GM23338 (cell line): ENCODE results near the gene CALML5. TPM values are rescaled to one million over a fixed set of nuclear protein-coding genes. Genes with fewer than 3 reads are reported as not detected.

Source experiments
- ATAC-seq: fragments of 200-7000 bp; cut with Tn5 transposase; 3 replicates; pipeline ENCODE4 v1.9.1; 2020
- DNase-seq: peaks from one replicate; pipeline ENCODE4 v3.0.0-alpha.2; 2015; ENCODE audit warnings: low spot score
- H2AFZ ChIP-seq: fragments of 200-600 bp; sonication (generic); 2 replicates; pipeline ENCODE4 v1.8.0; 2016; ENCODE audit warnings: antibody characterized with exemption, mild to moderate bottlenecking, moderate library complexity
- H3F3A ChIP-seq: fragments of 200-600 bp; sonication (generic); replicated peaks from 2 replicates; pipeline ENCODE4 v1.8.0; 2017; ENCODE audit warnings: antibody characterized with exemption, mixed run types, low read depth
- H3K27ac ChIP-seq: fragments of 200-600 bp; sonication (generic); 2 replicates; pipeline ENCODE4 v1.6.1; 2016; ENCODE audit warnings: low read depth
- H3K27me3 ChIP-seq: fragments of 200-600 bp; sonication (generic); 2 replicates; pipeline ENCODE4 v1.8.0; 2016; ENCODE audit warnings: mild to moderate bottlenecking, mixed run types, moderate library complexity; ENCODE audit not compliant: insufficient read depth
- H3K36me3 ChIP-seq: fragments of 200-600 bp; sonication (generic); 2 replicates; pipeline ENCODE4 v1.8.0; 2016; ENCODE audit warnings: mild to moderate bottlenecking; ENCODE audit not compliant: insufficient read depth
- H3K4me1 ChIP-seq: fragments of 200-600 bp; sonication (generic); 2 replicates; pipeline ENCODE4 v1.8.0; 2016; ENCODE audit warnings: mild to moderate bottlenecking, moderate library complexity; ENCODE audit not compliant: insufficient read depth
- H3K4me2 ChIP-seq: fragments of 200-600 bp; sonication (generic); 2 replicates; pipeline ENCODE4 v1.7.1; 2017; ENCODE audit warnings: mixed run types
- H3K4me3 ChIP-seq: fragments of 200-600 bp; sonication (generic); 2 replicates; pipeline ENCODE4 v1.6.1; 2016; ENCODE audit warnings: mixed run types
- H3K79me2 ChIP-seq: fragments of 200-600 bp; sonication (generic); replicated peaks from 2 replicates; pipeline ENCODE4 v1.8.0; 2017; ENCODE audit warnings: mild to moderate bottlenecking; ENCODE audit not compliant: insufficient read depth
- H3K9me2 ChIP-seq: fragments of 200-600 bp; sonication (generic); 2 replicates; pipeline ENCODE4 v1.8.0; 2017; ENCODE audit not compliant: insufficient read depth
- H4K20me1 ChIP-seq: fragments of 200-600 bp; sonication (generic); replicated peaks from 2 replicates; pipeline ENCODE4 v1.8.0; 2017; ENCODE audit warnings: mild to moderate bottlenecking; ENCODE audit not compliant: insufficient read depth
- H3K27ac Mint-ChIP-seq: 2 replicates; pipeline ENCODE4 v1.8.0; 2020; ENCODE audit warnings: inconsistent platforms, mild to moderate bottlenecking, moderate library complexity, mixed read lengths
- H3K27me3 Mint-ChIP-seq: 3 replicates; pipeline ENCODE4 v1.8.0; 2022; ENCODE audit warnings: low read depth, mild to moderate bottlenecking, moderate library complexity, mixed read lengths, inconsistent platforms; ENCODE audit not compliant: insufficient read depth, poor library complexity
- H3K36me3 Mint-ChIP-seq: 3 replicates; pipeline ENCODE4 v1.8.0; 2021; ENCODE audit warnings: low read depth, mild to moderate bottlenecking, inconsistent platforms, moderate library complexity, mixed read lengths
- H3K4me1 Mint-ChIP-seq: 3 replicates; pipeline ENCODE4 v1.8.0; 2020; ENCODE audit warnings: mild to moderate bottlenecking, inconsistent platforms, mixed read lengths
- H3K4me3 Mint-ChIP-seq: 3 replicates; pipeline ENCODE4 v1.8.0; 2021; ENCODE audit warnings: moderate library complexity, mild to moderate bottlenecking, inconsistent platforms, mixed read lengths
- H3K9me3 Mint-ChIP-seq: 3 replicates; pipeline ENCODE4 v1.8.0; 2020; ENCODE audit warnings: moderate library complexity, mild to moderate bottlenecking, inconsistent platforms, mixed read lengths
- CREB1 ChIP-seq: fragments of 250-450 bp; sonication (Bioruptor Pico); IDR thresholded peaks from 2 replicates; pipeline ENCODE4 v1.5.0; 2020; ENCODE audit warnings: low read depth, mild to moderate bottlenecking, moderate library complexity
- CTCF ChIP-seq, 2 experiments: fragments of 200-600 bp in 1 of 2; sonication (generic) in 1 of 2; conservative IDR thresholded peaks; 2 replicates each; pipeline versions ENCODE4 v1.5.1 to v1.6.1; 2016 to 2017; ENCODE audit warnings: antibody characterized with exemption in 2 of 2, low read depth in 2 of 2, mild to moderate bottlenecking in 2 of 2, moderate library complexity in 1 of 2
- EZH2 ChIP-seq: fragments of 200-600 bp; sonication (generic); IDR thresholded peaks from one replicate; pipeline ENCODE4 v1.8.0; 2017; ENCODE audit warnings: antibody characterized with exemption, mild to moderate bottlenecking, low read depth; ENCODE audit not compliant: unreplicated experiment
- EZH2phosphoT487 ChIP-seq: fragments of 200-600 bp; sonication (generic); IDR thresholded peaks from one replicate; pipeline ENCODE4 v1.8.1; 2018; ENCODE audit warnings: antibody characterized with exemption; ENCODE audit not compliant: unreplicated experiment
- JUNB ChIP-seq: IDR thresholded peaks from one replicate; pipeline ENCODE4 v1.6.1; 2016; ENCODE audit warnings: antibody characterized with exemption; ENCODE audit not compliant: unreplicated experiment
- NANOG ChIP-seq: IDR thresholded peaks from 2 replicates; pipeline ENCODE4 v1.6.1; 2016; ENCODE audit warnings: antibody characterized with exemption, borderline replicate concordance
- POLR2AphosphoS5 ChIP-seq: IDR thresholded peaks from 2 replicates; pipeline ENCODE4 v1.6.1; 2016; ENCODE audit warnings: antibody characterized with exemption, low read depth
- STAT1 ChIP-seq: IDR thresholded peaks from one replicate; pipeline ENCODE4 v1.6.1; 2016; ENCODE audit warnings: antibody characterized with exemption; ENCODE audit not compliant: unreplicated experiment
- ZNF114 ChIP-seq: fragments of 250-450 bp; sonication (Bioruptor Pico); IDR thresholded peaks from 2 replicates; pipeline ENCODE4 v1.5.0; 2020; ENCODE audit warnings: mild to moderate bottlenecking, moderate library complexity
- ZNF331 ChIP-seq: fragments of 250-450 bp; sonication (Bioruptor Pico); IDR thresholded peaks from 2 replicates; pipeline ENCODE4 v1.5.0; 2020; ENCODE audit warnings: low read depth, mild to moderate bottlenecking, moderate library complexity
- ZNF462 ChIP-seq: fragments of 250-450 bp; sonication (Bioruptor Pico); IDR thresholded peaks from 2 replicates; pipeline ENCODE4 v1.5.0; 2020; ENCODE audit warnings: mild to moderate bottlenecking, moderate library complexity
- polyA plus RNA-seq: library from polyadenylated mRNA; unstranded; fragments of >200 nt; fragmentation: Nextera tagmentation; extraction: Ambion mirVana; gene quantifications from 2 replicates; pipeline ENCODE4 v1.2.1, GENCODE V29; 2016
- total RNA-seq: library from RNA; depleted of rRNA; stranded (reverse); fragments of >200 nt; shearing (Covaris generic); gene quantifications from 2 replicates; pipeline ENCODE4 v1.2.3, GENCODE V29; 2014
- TF ChIP-seq, protein P1 (sequence below): IDR thresholded peaks from 2 replicates; pipeline ENCODE4 v1.6.1; 2016; ENCODE audit warnings: antibody characterized with exemption

The CALML5 gene
- total and polyA plus RNA-seq, 2 experiments from 2014 or later: 0.40 TPM; not detected in 1

DNA sequence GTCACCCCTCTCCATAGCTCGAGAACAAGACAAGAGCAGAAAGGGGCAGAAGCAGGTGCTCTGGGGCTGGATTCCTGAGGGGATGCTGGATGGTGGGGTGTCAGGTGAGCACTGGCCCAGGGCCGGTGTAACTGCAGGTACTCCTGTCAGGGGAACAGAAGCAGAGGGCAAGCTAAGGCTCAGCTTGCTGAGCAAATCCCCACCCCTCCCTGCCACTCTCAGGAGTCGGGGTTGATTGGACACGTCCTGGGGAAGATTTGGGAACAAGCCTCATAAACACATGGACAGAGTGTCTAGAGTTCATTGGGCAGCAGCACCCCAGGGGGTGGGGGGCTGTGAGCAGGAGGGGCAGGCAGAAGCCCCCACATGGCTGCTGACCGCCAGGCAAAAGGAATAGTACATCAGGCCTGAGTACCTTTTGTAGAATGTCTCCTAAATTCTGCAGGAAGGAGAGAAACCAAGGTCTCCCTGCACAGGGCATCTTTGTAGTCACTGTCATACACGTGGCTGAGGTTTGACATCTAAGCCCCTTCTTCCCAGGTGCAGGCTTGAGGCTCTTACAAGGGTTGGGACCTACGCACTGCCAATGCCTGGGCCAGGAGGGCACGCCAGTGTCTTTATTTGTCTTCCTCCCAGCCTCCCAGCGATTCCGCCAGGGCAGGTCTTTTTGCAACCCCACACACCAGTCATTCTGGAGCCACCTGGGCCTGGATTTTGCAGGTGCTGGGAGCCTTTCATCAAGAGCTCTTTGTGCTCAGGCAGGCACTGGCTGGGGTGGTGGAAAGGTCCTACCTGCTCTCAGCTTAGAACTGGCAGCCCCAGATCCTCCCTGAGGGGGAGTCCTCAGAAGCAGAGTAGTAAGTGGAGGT is 28.2 kb upstream of the CALML5 start:
- no peaks in the 10 kb centered on the region for H3K79me2 ChIP-seq
- H3K36me3 ChIP-seq: no peaks in the 10 kb centered on the region
- H3K27ac Mint-ChIP-seq: no peak overlapping the region
- TF ChIP-seq POLR2AphosphoS5: no peak
- no peak for TF ChIP-seq ZNF114 (CRISPR knock-in tag)
- TF ChIP-seq NANOG: no peak
- TF ChIP-seq ZNF331: no peak
- no peak for TF ChIP-seq EZH2
- no peak for TF ChIP-seq CTCF (conservative IDR thresholded peaks at IDR 0.05; ENCODE audit: low read depth in 2 of 2)
- TF ChIP-seq JUNB: no peak
- TF ChIP-seq ZNF462 (CRISPR knock-in tag): no peak
- TF ChIP-seq CREB1 (CRISPR knock-in tag): no peak
- TF ChIP-seq, protein P1, sequence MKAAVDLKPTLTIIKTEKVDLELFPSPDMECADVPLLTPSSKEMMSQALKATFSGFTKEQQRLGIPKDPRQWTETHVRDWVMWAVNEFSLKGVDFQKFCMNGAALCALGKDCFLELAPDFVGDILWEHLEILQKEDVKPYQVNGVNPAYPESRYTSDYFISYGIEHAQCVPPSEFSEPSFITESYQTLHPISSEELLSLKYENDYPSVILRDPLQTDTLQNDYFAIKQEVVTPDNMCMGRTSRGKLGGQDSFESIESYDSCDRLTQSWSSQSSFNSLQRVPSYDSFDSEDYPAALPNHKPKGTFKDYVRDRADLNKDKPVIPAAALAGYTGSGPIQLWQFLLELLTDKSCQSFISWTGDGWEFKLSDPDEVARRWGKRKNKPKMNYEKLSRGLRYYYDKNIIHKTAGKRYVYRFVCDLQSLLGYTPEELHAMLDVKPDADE: no peak
- TF ChIP-seq EZH2phosphoT487: no peak
- no peak for TF ChIP-seq STAT1
- H3K27me3 Mint-ChIP-seq: peaks cover 20% of the 10 kb centered on the region
- H3K36me3 Mint-ChIP-seq: no peaks in the 10 kb centered on the region
- H3K4me3 ChIP-seq: no peak overlapping the region
- ATAC-seq (no peak), DNase-seq (no peak)
- H4K20me1 ChIP-seq: no peaks in the 10 kb centered on the region
- peaks cover 13% of the 10 kb centered on the region for H3K4me1 Mint-ChIP-seq
- peaks cover 3% of the 10 kb centered on the region; the same call in 2 of the 3 replicates for H3K9me3 Mint-ChIP-seq
- H3K27me3 ChIP-seq: no peaks in the 10 kb centered on the region
- peak overlapping the region; percentile 18; the same call in 1 of the 2 replicates for H2AFZ ChIP-seq
- no peak overlapping the region for H3K4me3 Mint-ChIP-seq
- H3K27ac ChIP-seq: no peak overlapping the region
- peaks cover 5% of the 10 kb centered on the region; the same call in 1 of the 2 replicates for H3K4me1 ChIP-seq
- no peaks in the 10 kb centered on the region for H3K9me2 ChIP-seq
- no peaks in the 10 kb centered on the region for H3F3A ChIP-seq
- no peak overlapping the region for H3K4me2 ChIP-seq
